Fibroblast of mammary gland (primary cell): ENCODE measurements around the gene EYA2.
A peak's percentile ranks its signal among the peaks of the same experiment; 100 is the strongest.

Experiments
- DNase-seq: peaks from one replicate; pipeline ENCODE4 v3.0.0-alpha.2; 2010; ENCODE audit warnings: low read depth
- H3K4me3 ChIP-seq: 2 replicates; pipeline ENCODE4 v1.5.1; 2011; ENCODE audit warnings: low read depth, mild to moderate bottlenecking, low read length, moderate library complexity; ENCODE audit not compliant: control insufficient read depth
- CTCF ChIP-seq: conservative IDR thresholded peaks from 2 replicates; pipeline ENCODE4 v1.5.1; 2011; ENCODE audit warnings: low read depth, low read length, inconsistent platforms; ENCODE audit not compliant: control insufficient read depth, insufficient read depth

The EYA2 gene

GRCh38 chr20:47009784-47010183, 115.1 kb downstream of the EYA2 start:
- no peak overlapping the region for H3K4me3 ChIP-seq
- TF ChIP-seq CTCF: no peak
- DNase-seq: no peak

- TF ChIP-seq CTCF: no peak
- H3K4me3 ChIP-seq: no peak overlapping the region
- DNase-seq: no peak
These were observed 117.3 kb downstream of the EYA2 start for GRCh38 chr20:47011984-47012383.

- TF ChIP-seq CTCF: no peak
- DNase-seq: no peak
- H3K4me3 ChIP-seq: no peak overlapping the region
These were observed 119.0 kb downstream of the EYA2 start for GRCh38 chr20:47013606-47014005.

- TF ChIP-seq CTCF: no peak
- no peak for DNase-seq
- no peak overlapping the region for H3K4me3 ChIP-seq
These were observed 121.5 kb downstream of the EYA2 start for GRCh38 chr20:47016068-47016664.

- no peak overlapping the region for H3K4me3 ChIP-seq
- no peak for TF ChIP-seq CTCF
- no peak for DNase-seq
These were observed 123.7 kb downstream of the EYA2 start for GRCh38 chr20:47018381-47018780.

GRCh38 chr20:47019121-47019824, 124.6 kb downstream of the EYA2 start:
- TF ChIP-seq CTCF: no peak
- peak; percentile 63 for DNase-seq
- no peak overlapping the region for H3K4me3 ChIP-seq
